Activated T-cell treated with anti-CD3 and anti-CD28 coated beads, Interleukin-2, amount 50 U/mL, for 24 hours (primary cell): ENCODE data around the gene OPA1.

Experiments used
- DNase-seq: peaks from one replicate; pipeline ENCODE4 v3.0.0-alpha.2; 2020
- H3K27ac Mint-ChIP-seq: 2 replicates; pipeline ENCODE4 v1.8.0; 2020; ENCODE audit warnings: mild to moderate bottlenecking, mixed read lengths
- H3K27me3 Mint-ChIP-seq: 2 replicates; pipeline ENCODE4 v1.8.0; 2020; ENCODE audit warnings: mixed read lengths
- H3K36me3 Mint-ChIP-seq: 2 replicates; pipeline ENCODE4 v1.8.0; 2020; ENCODE audit warnings: low read depth, mixed read lengths
- H3K4me1 Mint-ChIP-seq: 2 replicates; pipeline ENCODE4 v1.8.0; 2020; ENCODE audit warnings: low read depth, mixed read lengths
- H3K4me3 Mint-ChIP-seq: 2 replicates; pipeline ENCODE4 v1.8.0; 2020; ENCODE audit warnings: mild to moderate bottlenecking, moderate library complexity, mixed read lengths
- H3K9me3 Mint-ChIP-seq: 2 replicates; pipeline ENCODE4 v1.8.0; 2020; ENCODE audit warnings: mixed read lengths

OPA1 gene

DNA sequence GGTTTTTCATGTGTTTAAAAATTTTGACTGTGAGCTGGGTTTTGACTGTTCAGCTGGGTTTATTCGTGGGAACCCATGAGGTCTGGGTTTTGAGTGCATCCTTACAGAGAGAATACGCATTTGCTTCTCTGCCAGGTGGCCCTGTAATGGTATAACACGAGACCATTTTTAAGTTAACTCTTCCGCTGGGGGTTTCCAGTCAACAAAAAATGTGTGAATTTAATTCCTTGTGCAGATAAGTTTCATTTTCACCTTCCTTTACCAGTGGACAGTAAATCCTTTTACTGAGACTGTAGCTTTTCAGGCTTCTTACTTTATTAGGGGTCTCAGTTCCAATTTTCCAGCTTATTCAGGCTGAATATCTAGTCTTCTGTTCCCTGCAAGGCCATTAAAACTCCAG lies 149.6 kb downstream of the OPA1 start:
- peaks cover 7% of the 10 kb centered on the region for H3K27me3 Mint-ChIP-seq
- H3K36me3 Mint-ChIP-seq, result no peaks in the 10 kb centered on the region
- no peak overlapping the region for H3K4me3 Mint-ChIP-seq
- no peak overlapping the region for H3K27ac Mint-ChIP-seq
- no peak for DNase-seq
- H3K4me1 Mint-ChIP-seq, result peaks cover 7% of the 10 kb centered on the region
- no peaks in the 10 kb centered on the region for H3K9me3 Mint-ChIP-seq

DNA sequence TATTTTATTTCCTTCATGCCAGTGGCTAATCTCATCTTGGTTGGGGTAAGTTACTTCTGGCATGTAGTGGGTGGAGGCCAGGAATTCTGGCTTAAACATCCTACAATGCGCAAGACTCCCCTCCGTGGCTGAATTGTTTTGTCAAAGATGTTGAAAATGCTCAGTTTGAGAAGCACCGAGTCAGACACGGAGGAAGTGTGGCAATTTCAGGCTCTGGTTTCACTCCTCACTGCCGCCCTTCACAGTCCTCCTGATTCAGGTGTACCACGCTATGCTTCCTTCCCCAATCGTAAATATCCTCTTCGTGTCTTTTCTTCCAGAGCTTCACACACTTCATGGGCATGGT lies 150.7 kb downstream of the OPA1 start:
- H3K9me3 Mint-ChIP-seq, result no peaks in the 10 kb centered on the region
- H3K36me3 Mint-ChIP-seq, result no peaks in the 10 kb centered on the region
- H3K4me3 Mint-ChIP-seq, result no peak overlapping the region
- peaks cover 7% of the 10 kb centered on the region for H3K27me3 Mint-ChIP-seq
- H3K4me1 Mint-ChIP-seq, result peaks cover 7% of the 10 kb centered on the region
- DNase-seq, result no peak
- no peak overlapping the region for H3K27ac Mint-ChIP-seq

DNA sequence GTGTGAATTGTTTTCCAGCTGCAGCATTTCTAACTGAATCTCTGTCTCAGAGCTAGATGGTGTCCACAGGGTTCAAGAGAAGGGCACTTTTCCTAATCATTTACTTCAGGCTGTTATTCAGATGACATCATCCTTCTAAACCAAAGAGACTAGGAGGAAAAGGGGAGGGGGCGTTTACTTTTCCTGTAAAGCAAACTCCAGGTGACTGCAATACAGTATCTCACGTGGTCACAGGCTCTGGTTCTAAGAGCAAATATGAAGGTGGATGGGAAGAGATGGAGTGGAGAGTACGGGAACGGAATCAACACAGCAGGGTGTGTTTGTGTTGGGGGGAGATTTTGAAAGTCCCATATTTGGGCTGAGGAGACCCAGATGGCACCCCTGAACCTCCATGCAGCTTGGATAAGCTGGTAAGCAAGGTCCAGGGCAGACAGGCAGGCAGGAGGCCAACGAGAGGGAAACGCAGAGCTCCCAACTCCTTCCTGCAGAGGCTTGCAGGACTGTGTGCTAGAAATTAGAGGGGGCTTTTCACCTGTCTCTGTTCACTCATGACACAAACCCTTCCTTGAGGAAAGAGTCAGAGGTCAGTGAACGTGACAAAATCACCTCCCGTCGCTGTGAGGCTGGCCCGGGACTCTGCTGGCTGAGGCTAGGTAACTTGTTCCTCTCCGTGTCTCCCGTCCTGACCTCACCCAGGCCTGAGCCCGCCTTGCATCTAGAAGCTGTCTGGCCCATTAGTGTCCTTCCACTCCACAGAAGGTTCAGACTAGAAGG lies 151.2 kb downstream of the OPA1 start:
- Mint-ChIP-seq H3K4me3 (no peak overlapping the region), H3K4me1 (peaks cover 7% of the 10 kb centered on the region), H3K9me3 (no peaks in the 10 kb centered on the region), H3K27me3 (peaks cover 7% of the 10 kb centered on the region), H3K27ac (no peak overlapping the region), H3K36me3 (no peaks in the 10 kb centered on the region)
- DNase-seq, result no peak

DNA sequence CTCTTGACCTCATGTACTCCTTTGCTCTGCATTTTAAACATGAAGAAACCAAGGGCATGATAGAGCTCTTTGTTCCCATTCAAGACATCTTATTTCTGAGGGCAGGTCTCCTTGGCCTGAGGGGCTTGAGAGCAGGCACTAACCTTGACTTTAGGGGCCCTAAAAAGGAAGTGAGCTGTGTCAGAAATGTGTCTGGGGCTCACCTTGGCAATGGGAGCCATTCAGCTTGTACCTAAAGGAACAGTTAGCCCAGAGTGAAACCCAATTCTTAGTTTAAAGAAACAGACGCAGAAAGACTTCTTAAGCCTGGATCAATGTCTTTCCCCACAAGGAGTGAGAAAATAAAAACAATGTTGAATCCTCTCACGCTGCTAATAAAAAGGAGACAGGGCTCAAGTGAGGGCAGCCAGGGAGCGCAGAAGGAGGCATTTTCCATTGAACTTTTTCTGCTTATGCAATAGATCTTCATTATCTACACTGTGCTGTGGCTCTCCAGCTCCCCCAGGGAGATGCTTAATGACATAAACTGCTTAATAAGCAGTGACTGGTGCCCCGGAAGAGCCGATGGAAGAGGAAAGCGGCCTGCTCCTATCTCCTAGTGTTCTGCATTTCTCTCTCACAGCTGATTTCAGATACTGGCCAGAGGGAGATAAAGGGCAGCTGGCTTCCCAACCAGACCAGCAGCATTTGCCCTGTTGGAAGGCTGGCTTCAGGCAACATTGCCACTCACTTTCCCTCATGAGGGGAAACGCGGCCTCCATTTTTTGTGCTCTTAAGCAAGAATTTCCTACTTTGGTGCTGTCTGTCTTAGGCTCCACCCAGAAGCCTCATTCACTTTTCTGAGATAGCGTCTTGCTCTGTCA lies 152.0 kb downstream of the OPA1 start:
- peaks cover 7% of the 10 kb centered on the region for H3K27me3 Mint-ChIP-seq
- no peaks in the 10 kb centered on the region for H3K9me3 Mint-ChIP-seq
- no peaks in the 10 kb centered on the region for H3K36me3 Mint-ChIP-seq
- H3K4me3 Mint-ChIP-seq, result no peak overlapping the region
- peaks cover 7% of the 10 kb centered on the region for H3K4me1 Mint-ChIP-seq
- DNase-seq, result no peak
- H3K27ac Mint-ChIP-seq, result no peak overlapping the region

DNA sequence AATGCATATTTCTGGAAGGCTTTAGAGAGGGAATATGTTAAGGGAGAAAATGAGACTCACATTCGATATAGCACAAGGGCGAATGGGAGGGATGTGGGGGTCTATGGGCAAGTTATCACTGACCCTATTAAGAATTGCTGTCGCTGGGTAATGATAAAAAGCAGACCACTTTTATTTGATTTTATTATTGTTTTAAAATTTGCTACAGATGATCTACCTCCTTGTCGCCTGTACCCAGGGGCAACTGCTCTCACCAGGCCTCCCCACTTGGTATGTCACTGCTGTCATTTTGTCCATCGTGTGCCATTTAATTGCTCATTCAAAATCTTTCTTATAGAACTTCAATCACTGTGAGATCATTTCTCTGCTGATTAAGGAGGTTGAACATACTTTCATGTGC lies 153.8 kb downstream of the OPA1 start:
- Mint-ChIP-seq H3K4me3 (no peak overlapping the region), H3K9me3 (peaks cover 2% of the 10 kb centered on the region), H3K27me3 (peaks cover 8% of the 10 kb centered on the region), H3K4me1 (peaks cover 7% of the 10 kb centered on the region), H3K36me3 (no peaks in the 10 kb centered on the region), H3K27ac (no peak overlapping the region)
- DNase-seq, result no peak
